ENCODE measurements around the gene ANKZF1. TPM values are rescaled to one million over a fixed set of nuclear protein-coding genes. Genes with fewer than 3 reads are reported as not detected.

The ANKZF1 gene
- total and polyA plus RNA-seq, 10 of the 15 experiments (the other 5 are each of a cell fraction or from before 2014, with no cell fraction given): 3.1 to 104 (median 35.0) TPM

- no TSS peak for BruUV-seq (replicated peaks)
- Histone ChIP-seq H4K20me1 (ENCODE audit: control insufficient read depth, insufficient read depth) (no peaks in the 10 kb centered on the region; the same call in 1 of the 2 replicates), H3K4me2 (ENCODE audit: control insufficient read depth, insufficient read depth) (no peak overlapping the region), H3K27ac (ENCODE audit: control insufficient read depth, insufficient read depth) (no peak overlapping the region), H3K36me3 (ENCODE audit: control insufficient read depth in 2 of 2, insufficient read depth in 2 of 2, low read length in 1 of 2) (peaks cover 14 to 27% of the 10 kb centered on the region in 2 experiments), H3K9me3 (replicated peaks; ENCODE audit: control insufficient read depth, insufficient read depth, low read length) (no peaks in the 10 kb centered on the region), H3K4me1 (ENCODE audit: control insufficient read depth, insufficient read depth, low read length) (peaks cover 20% of the 10 kb centered on the region), H3K9ac (ENCODE audit: control insufficient read depth, insufficient read depth, low read length) (no peak overlapping the region), H3K27me3 (replicated peaks in 1 of 2; ENCODE audit: control insufficient read depth in 2 of 2, insufficient read depth in 2 of 2, low read length in 1 of 2) (no peaks in the 10 kb centered on the region), H2AFZ (ENCODE audit: control insufficient read depth, low read depth, low read length) (no peak overlapping the region), H3K4me3 (no peak overlapping the region), H3K79me2 (ENCODE audit: control insufficient read depth, insufficient read depth, low read length) (peaks cover 18% of the 10 kb centered on the region)
- intact Hi-C loops (cut with micrococcal nuclease; ENCODE audit: unreplicated experiment) (no loop called here), in situ Hi-C loops (cut with MboI) (no loop called here)
- FAIRE-seq (no peak), ATAC-seq (no peak), DNase-seq (ENCODE audit: low read depth, low spot score) (no peak)
- ChIA-PET RAD21 (ENCODE audit: unreplicated experiment) (no interaction called here), SMC1A (ENCODE audit: uncharacterized antibody, unreplicated experiment) (no interaction called here), CTCF (no interaction called here), POLR2A (interaction anchor here (0.5 kb wide), 1 partner anchor 30 kb away, joined by 3 read pairs; no protein-coding TSS in a partner anchor)
- TF ChIP-seq WRNIP1 (IDR thresholded peaks at IDR 0.05; ENCODE audit: borderline replicate concordance, low read depth, low read length): no peak
- TF ChIP-seq PRDM15 (CRISPR knock-in tag; IDR thresholded peaks at IDR 0.05): no peak
- TF ChIP-seq, protein P1, sequence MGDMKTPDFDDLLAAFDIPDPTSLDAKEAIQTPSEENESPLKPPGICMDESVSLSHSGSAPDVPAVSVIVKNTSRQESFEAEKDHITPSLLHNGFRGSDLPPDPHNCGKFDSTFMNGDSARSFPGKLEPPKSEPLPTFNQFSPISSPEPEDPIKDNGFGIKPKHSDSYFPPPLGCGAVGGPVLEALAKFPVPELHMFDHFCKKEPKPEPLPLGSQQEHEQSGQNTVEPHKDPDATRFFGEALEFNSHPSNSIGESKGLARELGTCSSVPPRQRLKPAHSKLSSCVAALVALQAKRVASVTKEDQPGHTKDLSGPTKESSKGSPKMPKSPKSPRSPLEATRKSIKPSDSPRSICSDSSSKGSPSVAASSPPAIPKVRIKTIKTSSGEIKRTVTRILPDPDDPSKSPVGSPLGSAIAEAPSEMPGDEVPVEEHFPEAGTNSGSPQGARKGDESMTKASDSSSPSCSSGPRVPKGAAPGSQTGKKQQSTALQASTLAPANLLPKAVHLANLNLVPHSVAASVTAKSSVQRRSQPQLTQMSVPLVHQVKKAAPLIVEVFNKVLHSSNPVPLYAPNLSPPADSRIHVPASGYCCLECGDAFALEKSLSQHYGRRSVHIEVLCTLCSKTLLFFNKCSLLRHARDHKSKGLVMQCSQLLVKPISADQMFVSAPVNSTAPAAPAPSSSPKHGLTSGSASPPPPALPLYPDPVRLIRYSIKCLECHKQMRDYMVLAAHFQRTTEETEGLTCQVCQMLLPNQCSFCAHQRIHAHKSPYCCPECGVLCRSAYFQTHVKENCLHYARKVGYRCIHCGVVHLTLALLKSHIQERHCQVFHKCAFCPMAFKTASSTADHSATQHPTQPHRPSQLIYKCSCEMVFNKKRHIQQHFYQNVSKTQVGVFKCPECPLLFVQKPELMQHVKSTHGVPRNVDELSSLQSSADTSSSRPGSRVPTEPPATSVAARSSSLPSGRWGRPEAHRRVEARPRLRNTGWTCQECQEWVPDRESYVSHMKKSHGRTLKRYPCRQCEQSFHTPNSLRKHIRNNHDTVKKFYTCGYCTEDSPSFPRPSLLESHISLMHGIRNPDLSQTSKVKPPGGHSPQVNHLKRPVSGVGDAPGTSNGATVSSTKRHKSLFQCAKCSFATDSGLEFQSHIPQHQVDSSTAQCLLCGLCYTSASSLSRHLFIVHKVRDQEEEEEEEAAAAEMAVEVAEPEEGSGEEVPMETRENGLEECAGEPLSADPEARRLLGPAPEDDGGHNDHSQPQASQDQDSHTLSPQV (IDR thresholded peaks at IDR 0.05): no peak
- TF ChIP-seq EP300 (IDR thresholded peaks at IDR 0.05; ENCODE audit: borderline replicate concordance in 1 of 2, control insufficient read depth in 1 of 2, low read depth in 2 of 2, low read length in 2 of 2): no peak
- TF ChIP-seq BCLAF1 (IDR thresholded peaks at IDR 0.05): no peak
- TF ChIP-seq ZBED1 (IDR thresholded peaks at IDR 0.05; ENCODE audit: borderline replicate concordance): no peak
- 98% methylated on average over 31 of the region's 31 CpGs for WGBS (ENCODE audit: insufficient coverage, insufficient replicate concordance, low lambda C conversion rate, missing lambda C conversion rate)
Observed at GRCh38 chr2:219223831-219224610, 5.6 kb upstream of the ANKZF1 start.
